Measurements from ENCODE around the gene MTARC2.

DNA sequence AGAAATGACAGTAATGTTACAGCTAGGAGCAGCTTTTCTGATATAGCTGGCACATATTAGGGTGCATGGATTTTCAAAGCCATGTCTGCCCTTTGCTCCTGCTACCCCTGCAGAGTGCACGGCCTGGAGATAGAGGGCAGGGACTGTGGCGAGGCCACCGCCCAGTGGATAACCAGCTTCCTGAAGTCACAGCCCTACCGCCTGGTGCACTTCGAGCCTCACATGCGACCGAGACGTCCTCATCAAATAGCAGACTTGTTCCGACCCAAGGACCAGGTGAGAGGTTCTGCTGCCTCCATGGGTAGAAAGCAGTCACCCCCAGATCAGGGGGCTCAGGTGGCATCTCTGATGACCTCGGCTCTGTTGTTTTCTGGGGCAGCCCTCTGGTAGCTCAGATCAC, 48.4 kb downstream of the MTARC2 start:
- TF ChIP-seq, protein P1, sequence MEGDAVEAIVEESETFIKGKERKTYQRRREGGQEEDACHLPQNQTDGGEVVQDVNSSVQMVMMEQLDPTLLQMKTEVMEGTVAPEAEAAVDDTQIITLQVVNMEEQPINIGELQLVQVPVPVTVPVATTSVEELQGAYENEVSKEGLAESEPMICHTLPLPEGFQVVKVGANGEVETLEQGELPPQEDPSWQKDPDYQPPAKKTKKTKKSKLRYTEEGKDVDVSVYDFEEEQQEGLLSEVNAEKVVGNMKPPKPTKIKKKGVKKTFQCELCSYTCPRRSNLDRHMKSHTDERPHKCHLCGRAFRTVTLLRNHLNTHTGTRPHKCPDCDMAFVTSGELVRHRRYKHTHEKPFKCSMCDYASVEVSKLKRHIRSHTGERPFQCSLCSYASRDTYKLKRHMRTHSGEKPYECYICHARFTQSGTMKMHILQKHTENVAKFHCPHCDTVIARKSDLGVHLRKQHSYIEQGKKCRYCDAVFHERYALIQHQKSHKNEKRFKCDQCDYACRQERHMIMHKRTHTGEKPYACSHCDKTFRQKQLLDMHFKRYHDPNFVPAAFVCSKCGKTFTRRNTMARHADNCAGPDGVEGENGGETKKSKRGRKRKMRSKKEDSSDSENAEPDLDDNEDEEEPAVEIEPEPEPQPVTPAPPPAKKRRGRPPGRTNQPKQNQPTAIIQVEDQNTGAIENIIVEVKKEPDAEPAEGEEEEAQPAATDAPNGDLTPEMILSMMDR (IDR thresholded peaks at IDR 0.05) = no peak
- TF ChIP-seq, protein P2, sequence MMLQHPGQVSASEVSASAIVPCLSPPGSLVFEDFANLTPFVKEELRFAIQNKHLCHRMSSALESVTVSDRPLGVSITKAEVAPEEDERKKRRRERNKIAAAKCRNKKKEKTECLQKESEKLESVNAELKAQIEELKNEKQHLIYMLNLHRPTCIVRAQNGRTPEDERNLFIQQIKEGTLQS (CRISPR knock-in tag; conservative IDR thresholded peaks at IDR 0.05) = no peak
- TF ChIP-seq HMGA2 (CRISPR knock-in tag; IDR thresholded peaks at IDR 0.05) = no peak
- no peak for TF ChIP-seq RORB (CRISPR knock-in tag; IDR thresholded peaks at IDR 0.05)
- TF ChIP-seq, protein P3, sequence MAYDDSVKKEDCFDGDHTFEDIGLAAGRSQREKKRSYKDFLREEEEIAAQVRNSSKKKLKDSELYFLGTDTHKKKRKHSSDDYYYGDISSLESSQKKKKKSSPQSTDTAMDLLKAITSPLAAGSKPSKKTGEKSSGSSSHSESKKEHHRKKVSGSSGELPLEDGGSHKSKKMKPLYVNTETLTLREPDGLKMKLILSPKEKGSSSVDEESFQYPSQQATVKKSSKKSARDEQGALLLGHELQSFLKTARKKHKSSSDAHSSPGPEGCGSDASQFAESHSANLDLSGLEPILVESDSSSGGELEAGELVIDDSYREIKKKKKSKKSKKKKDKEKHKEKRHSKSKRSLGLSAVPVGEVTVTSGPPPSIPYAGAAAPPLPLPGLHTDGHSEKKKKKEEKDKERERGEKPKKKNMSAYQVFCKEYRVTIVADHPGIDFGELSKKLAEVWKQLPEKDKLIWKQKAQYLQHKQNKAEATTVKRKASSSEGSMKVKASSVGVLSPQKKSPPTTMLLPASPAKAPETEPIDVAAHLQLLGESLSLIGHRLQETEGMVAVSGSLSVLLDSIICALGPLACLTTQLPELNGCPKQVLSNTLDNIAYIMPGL (CRISPR knock-in tag; IDR thresholded peaks at IDR 0.05) = no peak
- no peak for TF ChIP-seq ZNF416 (CRISPR knock-in tag; IDR thresholded peaks at IDR 0.05)
- no peak for TF ChIP-seq ZNF263 (CRISPR knock-in tag; IDR thresholded peaks at IDR 0.05; ENCODE audit: low read depth)
- TF ChIP-seq, protein P4, sequence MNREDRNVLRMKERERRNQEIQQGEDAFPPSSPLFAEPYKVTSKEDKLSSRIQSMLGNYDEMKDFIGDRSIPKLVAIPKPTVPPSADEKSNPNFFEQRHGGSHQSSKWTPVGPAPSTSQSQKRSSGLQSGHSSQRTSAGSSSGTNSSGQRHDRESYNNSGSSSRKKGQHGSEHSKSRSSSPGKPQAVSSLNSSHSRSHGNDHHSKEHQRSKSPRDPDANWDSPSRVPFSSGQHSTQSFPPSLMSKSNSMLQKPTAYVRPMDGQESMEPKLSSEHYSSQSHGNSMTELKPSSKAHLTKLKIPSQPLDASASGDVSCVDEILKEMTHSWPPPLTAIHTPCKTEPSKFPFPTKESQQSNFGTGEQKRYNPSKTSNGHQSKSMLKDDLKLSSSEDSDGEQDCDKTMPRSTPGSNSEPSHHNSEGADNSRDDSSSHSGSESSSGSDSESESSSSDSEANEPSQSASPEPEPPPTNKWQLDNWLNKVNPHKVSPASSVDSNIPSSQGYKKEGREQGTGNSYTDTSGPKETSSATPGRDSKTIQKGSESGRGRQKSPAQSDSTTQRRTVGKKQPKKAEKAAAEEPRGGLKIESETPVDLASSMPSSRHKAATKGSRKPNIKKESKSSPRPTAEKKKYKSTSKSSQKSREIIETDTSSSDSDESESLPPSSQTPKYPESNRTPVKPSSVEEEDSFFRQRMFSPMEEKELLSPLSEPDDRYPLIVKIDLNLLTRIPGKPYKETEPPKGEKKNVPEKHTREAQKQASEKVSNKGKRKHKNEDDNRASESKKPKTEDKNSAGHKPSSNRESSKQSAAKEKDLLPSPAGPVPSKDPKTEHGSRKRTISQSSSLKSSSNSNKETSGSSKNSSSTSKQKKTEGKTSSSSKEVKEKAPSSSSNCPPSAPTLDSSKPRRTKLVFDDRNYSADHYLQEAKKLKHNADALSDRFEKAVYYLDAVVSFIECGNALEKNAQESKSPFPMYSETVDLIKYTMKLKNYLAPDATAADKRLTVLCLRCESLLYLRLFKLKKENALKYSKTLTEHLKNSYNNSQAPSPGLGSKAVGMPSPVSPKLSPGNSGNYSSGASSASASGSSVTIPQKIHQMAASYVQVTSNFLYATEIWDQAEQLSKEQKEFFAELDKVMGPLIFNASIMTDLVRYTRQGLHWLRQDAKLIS (CRISPR knock-in tag; IDR thresholded peaks at IDR 0.05; ENCODE audit: borderline replicate concordance) = no peak
- TF ChIP-seq, protein P5, sequence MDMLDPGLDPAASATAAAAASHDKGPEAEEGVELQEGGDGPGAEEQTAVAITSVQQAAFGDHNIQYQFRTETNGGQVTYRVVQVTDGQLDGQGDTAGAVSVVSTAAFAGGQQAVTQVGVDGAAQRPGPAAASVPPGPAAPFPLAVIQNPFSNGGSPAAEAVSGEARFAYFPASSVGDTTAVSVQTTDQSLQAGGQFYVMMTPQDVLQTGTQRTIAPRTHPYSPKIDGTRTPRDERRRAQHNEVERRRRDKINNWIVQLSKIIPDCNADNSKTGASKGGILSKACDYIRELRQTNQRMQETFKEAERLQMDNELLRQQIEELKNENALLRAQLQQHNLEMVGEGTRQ (CRISPR knock-in tag; IDR thresholded peaks at IDR 0.05) = no peak
